ENCODE results near the gene PTPN14.
"Not testable (repeated sequence)": the region's sequence is repeated elsewhere in the genome, so short reads cannot be mapped to it uniquely, and the experiment has no call there.

PTPN14 gene

GRCh38 chr1:214422137-214422671, 129.2 kb downstream of the PTPN14 start:
- no peak for DNase-seq

DNA sequence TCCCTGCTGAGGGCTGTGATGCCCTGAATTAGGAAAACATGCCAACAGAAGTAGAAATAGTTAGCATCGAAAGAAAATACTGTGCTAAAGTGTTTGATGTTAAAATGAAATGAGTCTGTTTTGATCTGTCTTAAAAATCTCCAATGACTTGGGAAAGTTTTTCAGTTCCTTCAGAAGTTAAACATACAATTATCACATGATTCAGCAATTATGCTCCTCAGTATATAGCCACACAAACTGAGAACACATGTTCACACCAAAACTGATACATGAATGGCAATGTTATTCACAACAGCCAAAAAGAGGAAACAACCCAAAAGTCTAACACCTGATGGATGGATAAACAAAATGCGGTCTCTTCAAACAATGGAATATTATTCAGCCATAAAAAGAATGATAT, 130.6 kb downstream of the PTPN14 start:
- DNase-seq, result no peak

DNA sequence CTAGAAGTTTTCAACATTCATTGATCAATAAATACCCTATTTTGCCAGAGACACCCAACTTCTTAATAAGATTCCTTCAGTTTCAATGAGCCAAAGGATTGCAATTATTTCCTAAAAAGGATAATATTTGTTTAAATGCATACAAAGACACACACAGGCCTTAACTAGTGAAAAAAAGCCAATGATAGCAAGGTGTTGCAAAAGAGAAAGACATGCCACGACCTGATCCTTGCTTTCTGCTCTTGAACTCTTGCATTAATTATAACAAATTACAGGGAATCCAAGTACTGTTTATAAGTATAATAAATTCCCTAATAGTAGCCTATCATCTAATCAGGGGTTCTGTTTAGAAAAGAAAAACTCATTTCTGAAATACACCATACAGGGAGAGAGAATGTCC, 131.1 kb downstream of the PTPN14 start:
- DNase-seq, result no peak

GRCh38 chr1:214419650-214420049, 131.8 kb downstream of the PTPN14 start:
- DNase-seq, result no peak

GRCh38 chr1:214418391-214418790, 133.0 kb downstream of the PTPN14 start:
- no peak for DNase-seq

GRCh38 chr1:214417545-214418210, 133.7 kb downstream of the PTPN14 start:
- no peak for DNase-seq

- no peak for DNase-seq
Measured at GRCh38 chr1:214416858-214417257, 134.5 kb downstream of the PTPN14 start.

GRCh38 chr1:214416417-214416816, 135.0 kb downstream of the PTPN14 start:
- DNase-seq, result no peak

DNA sequence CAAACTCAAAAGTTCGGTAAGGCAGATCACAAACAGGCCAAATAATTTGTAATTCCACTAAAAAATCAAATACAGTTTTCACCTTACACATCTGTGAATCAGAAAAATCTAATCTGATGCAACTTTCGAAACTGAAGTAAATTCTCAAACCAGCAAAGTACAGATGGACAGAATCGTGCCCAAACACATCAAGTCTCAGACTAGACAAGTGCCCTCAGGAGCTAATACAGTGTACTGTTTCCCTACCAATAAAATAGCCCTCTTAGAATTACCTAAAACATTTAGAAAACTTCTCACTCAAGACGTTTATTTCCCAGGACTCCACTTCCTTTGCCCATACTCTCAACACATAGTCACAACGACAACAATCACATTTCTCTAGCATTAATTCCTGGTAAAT, 136.3 kb downstream of the PTPN14 start:
- no peak for DNase-seq

DNA sequence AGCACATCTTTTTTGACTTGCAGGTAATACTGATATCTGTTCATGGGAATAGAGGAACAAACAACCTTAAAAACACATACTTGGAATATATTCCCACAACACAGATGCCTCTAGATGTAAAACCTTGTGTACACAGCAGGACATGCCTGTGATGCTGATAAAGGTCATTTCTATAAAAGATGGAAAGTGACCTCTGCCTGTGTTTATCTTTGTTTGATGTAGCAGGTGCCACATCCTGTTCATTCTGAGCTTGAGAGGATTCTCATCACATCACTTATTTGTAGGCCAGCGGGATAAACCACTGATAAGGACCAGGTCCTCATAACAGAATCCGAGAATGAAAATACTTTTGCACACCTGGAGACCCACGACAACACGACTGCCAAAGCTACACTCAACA, 136.7 kb downstream of the PTPN14 start:
- DNase-seq, result no peak

- DNase-seq, result no peak
Measured at GRCh38 chr1:214413315-214413714, 138.1 kb downstream of the PTPN14 start.

DNA sequence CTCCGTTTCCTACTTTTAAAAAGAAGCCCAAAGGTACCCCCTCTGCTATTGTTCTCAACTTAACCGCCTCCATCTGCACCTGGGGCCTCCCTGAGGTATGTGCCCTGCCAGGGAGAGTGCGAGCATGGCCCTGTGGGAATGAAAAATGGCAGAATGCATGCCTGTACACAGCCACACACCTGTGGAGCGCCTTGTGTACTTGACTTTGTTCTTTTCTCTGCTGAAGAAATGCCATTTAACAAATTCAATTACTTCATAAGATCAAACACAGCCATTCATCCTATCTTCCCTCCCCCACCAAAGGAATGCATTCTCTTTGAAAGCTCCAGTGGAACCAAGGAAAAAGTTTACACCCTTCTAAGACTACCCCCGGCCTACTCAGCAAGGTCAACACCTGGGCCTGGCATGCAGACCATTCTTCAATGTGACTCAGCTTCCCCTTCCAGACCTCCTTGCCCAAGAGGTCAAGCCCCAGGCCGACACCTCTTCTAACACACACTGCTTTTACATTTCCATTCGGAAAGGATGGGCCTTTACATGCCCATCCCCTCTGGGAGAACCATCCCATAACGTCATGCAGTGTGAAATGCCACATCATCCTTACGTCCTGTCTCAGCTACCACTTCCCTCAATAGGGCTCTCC, 146.7 kb downstream of the PTPN14 start:
- no peak for DNase-seq

GRCh38 chr1:214404154-214404553, 147.2 kb downstream of the PTPN14 start:
- DNase-seq, result no peak

GRCh38 chr1:214403431-214403830, 148.0 kb downstream of the PTPN14 start:
- DNase-seq, result no peak

DNA sequence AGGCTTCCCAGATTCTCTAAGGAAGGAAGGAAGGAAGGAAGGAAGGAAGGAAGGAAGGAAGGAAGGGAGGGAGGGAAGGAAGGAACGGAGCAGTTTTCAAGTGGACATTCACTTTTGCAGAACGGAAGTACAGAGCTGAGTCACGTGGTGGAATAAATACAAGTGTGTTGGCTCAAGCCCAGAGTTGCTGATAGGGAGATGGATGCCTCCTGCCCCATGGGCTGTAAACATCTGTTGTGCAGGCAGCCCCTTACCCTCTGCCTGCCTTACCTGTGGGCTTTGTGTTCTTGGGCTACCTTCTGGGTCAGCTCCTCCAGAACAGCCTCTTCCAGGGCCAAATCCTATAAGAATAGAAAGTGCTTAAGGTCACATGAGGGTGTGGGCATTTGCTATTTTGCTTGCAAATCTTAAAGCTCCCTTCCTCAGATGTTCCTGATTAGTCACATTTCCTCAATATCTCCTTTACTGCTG, 148.8 kb downstream of the PTPN14 start:
- DNase-seq, result no peak

DNA sequence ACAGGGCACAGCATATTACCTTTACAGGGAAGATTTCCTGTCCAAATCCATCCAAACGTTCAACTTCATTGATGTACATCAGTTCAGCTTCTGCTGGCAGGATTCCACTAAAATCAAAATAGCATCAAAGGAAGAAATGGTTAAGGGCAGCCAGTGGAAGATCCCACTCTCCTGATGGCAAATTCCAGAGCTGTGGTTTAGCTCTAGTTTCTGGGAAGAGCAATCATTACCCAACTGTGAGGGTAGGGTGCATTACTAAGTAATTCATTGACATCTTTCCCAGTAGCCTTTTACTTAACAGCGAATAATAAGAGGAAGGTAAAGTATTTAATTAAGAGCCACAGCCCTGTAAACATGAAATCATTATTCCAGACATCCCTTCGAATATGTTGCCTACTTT, 149.7 kb downstream of the PTPN14 start:
- DNase-seq, result no peak

DNA sequence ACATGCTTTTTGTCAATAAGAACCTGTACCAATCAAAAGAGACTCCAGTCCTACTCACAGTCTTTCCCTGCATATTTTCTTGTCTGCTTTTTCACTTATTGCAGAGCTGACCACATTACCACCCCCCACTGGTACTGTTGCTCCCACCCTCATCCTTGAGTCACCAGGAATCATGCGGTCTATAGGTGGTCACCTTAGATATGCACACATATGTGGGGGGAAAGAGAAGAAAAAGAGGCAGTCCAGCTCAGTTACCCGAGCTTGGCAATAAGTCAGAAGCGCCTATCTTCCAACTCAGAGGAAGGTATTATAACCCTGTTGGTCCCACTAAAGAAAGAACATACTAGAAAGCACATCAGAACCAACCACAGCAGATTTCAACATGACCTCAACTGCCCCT, 151.3 kb downstream of the PTPN14 start:
- DNase-seq, result no peak

- DNase-seq, result no peak
Measured at GRCh38 chr1:214398490-214398889, 152.9 kb downstream of the PTPN14 start.

DNA sequence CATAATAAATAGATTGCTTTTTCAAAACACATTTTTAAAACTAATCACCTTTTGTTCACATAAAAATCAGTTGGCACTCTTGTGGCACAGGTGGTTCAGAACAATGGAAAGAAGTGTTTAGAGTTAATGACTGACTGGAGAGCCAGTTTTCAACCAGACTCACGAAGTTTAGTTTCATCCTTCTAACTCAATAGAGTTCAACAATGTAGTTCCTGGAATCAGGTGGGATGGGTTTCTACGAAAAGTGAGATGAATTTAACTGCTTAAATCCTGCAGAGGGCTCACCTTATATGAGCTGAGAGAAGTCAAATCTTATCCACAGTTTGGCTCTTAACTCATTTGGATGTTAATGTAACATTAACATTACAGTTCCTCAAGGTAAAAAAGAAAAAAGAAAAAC, 153.9 kb downstream of the PTPN14 start:
- DNase-seq, result no peak

DNA sequence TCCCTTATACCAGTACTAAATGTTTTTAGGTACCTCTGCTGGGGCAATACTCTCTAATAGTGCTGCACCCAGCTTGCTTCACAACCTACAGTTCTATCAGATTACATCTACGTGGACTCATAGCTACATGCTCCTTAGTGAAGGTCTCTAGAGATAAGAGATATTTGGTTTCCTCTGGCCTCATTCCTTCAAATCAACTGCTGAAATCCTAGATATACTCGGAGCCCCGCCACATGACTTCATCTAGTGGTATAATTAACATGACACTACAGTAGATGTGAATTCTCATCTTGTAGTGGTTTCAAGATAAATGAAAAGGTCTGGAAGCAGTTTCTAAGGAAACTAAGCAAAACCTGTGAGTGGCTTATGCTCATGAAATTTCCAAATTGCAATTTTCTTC, 155.1 kb downstream of the PTPN14 start:
- no peak for DNase-seq

DNA sequence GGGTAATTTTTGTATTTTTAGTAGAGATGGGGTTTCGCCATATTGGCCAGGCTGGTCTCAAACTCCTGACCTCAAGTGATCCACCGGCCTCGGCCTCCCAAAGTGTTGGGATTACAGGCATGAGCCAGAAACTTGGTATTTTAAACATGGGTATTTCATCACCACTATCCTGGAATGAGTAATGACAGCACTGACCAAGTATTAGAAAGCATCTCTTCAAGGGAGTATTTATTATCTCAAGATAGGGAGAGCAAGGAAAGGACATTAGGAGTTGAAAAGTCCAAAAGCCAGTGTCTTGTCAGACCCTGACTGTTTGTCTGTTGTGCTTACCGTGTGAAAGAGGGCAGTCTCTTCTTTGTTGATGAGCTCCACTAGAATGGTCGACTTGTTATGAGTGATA, 156.8 kb downstream of the PTPN14 start:
- not testable (repeated sequence) for DNase-seq

DNA sequence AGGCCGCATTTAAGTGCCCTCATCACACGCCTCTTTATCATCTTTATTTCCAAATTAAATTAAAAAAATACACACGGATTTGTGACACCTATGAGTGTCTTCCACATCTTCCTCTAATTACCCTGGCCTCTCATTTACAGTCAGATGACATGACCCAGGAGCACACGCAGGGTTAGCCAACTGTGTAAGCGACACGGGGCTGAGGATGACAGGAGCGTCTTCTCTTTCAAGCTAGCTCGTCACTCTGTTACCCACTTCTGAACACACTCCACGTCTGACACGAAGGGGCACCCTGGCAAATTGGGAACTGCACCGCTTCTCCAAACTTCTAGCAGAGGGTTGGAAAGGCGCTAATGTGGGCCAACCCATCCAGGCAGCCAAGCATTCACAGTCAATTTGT, 158.3 kb downstream of the PTPN14 start:
- DNase-seq, result no peak

DNA sequence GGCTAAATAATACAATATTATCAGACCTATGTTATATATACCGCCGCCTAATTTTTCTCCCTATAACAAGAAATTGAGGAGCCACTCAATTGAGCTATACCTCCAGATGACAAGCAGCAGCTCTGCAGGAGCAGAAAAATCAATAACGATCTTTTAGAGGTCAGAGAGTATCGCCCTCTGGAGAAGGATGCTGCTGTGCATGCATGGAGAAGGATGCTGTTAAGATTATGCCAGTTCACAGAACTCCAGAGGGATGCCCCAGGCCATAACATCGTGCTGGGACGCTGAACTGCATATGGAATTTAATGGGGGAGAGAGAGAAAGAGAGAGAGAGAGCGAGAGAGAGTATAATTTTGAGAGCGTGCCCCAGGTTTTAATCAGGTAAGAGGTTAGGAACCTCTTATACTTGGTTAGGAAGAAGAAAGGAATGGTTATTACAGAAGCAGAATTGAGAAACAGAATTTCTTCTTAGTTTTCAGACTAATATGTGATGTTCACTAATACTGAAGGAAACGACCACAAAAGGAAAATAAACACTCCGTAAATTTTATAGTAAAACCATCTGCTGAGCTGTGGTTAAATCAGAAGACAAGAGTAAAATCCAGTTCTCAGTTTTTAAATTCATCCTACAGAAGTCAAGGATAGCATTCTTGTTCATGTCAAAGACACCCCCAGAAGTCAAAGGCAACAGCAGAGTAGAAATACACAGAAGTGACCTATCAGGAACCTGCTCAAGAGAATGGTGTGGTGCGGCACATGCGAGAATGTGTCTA, 159.3 kb downstream of the PTPN14 start:
- DNase-seq, result no peak

DNA sequence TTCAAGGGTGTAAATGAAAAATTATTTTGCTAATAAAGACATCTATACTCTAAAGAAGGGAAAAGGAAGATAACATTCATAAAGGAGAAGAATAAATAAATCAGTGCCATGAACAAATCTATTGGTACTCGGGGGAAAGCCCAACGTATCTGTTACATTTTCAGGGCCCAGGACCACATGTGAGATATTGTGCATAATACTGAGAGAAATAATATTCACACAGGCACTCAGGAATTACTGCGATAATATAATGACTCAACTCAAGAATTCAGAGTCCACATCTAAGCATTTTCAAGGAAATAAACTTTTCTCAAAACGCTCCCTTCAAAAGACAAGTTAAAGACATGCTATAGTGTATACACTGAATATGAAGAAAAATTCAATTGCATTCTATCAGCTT, 161.7 kb downstream of the PTPN14 start:
- no peak for DNase-seq

All from stimulated activated CD4-positive, alpha-beta T cell treated with anti-CD3 and anti-CD28 coated beads, Interleukin-12 subunit alpha, Interleukin-12 subunit beta, amount 100 ng/mL, for 4 hours (primary cell).